WERI-Rb-1 (cell line): ENCODE data around the gene CAMK2B.

Source experiments
- DNase-seq: peaks from one replicate; pipeline ENCODE4 v3.0.0-alpha.2; 2020
- H3K27ac ChIP-seq: fragments of 250-450 bp; sonication (Bioruptor Pico); 2 replicates; pipeline ENCODE4 v1.5.1; 2020; ENCODE audit warnings: mild to moderate bottlenecking, moderate library complexity
- H3K27me3 ChIP-seq: fragments of 250-450 bp; sonication (Bioruptor Pico); 2 replicates; pipeline ENCODE4 v1.5.1; 2021; ENCODE audit warnings: mild to moderate bottlenecking, low read depth, moderate library complexity; ENCODE audit not compliant: insufficient read depth, severe bottlenecking
- H3K36me3 ChIP-seq: fragments of 250-450 bp; sonication (Bioruptor Pico); 2 replicates; pipeline ENCODE4 v1.5.1; 2020; ENCODE audit warnings: mild to moderate bottlenecking, moderate library complexity
- H3K4me3 ChIP-seq: 2 replicates; pipeline ENCODE4 v1.5.1; 2011; ENCODE audit warnings: low read depth, mild to moderate bottlenecking, control low read depth, low read length
- H3K9me3 ChIP-seq: fragments of 250-450 bp; sonication (Bioruptor Pico); 2 replicates; pipeline ENCODE4 v1.5.1; 2021; ENCODE audit warnings: mild to moderate bottlenecking, moderate library complexity; ENCODE audit not compliant: severe bottlenecking
- CTCF ChIP-seq: IDR thresholded peaks from 2 replicates; pipeline ENCODE4 v1.5.1; 2011; ENCODE audit warnings: low read depth, mild to moderate bottlenecking, control low read depth, inconsistent platforms, low read length

CAMK2B gene

GRCh38 chr7:44348300-44348699, 22.9 kb upstream of the CAMK2B start:
- no peak overlapping the region for H3K4me3 ChIP-seq
- H3K27me3 ChIP-seq: no peaks in the 10 kb centered on the region
- DNase-seq: peak; percentile 21
- H3K9me3 ChIP-seq: no peaks in the 10 kb centered on the region
- no peaks in the 10 kb centered on the region for H3K36me3 ChIP-seq
- peak; percentile 57 for TF ChIP-seq CTCF
- no peak overlapping the region for H3K27ac ChIP-seq

- H3K27ac ChIP-seq: no peak overlapping the region
- DNase-seq: no peak
- no peaks in the 10 kb centered on the region for H3K36me3 ChIP-seq
- no peak for TF ChIP-seq CTCF
- no peak overlapping the region for H3K4me3 ChIP-seq
- peaks cover 4% of the 10 kb centered on the region for H3K9me3 ChIP-seq
- H3K27me3 ChIP-seq: no peaks in the 10 kb centered on the region
These were observed 22.2 kb upstream of the CAMK2B start for GRCh38 chr7:44347546-44348114.

GRCh38 chr7:44346063-44346462, 20.7 kb upstream of the CAMK2B start:
- TF ChIP-seq CTCF: no peak
- no peak for DNase-seq
- Histone ChIP-seq H3K27me3 (no peaks in the 10 kb centered on the region), H3K27ac (no peak overlapping the region), H3K9me3 (peaks cover 4% of the 10 kb centered on the region), H3K4me3 (no peak overlapping the region), H3K36me3 (no peaks in the 10 kb centered on the region)

GRCh38 chr7:44341401-44341800, 16.0 kb upstream of the CAMK2B start:
- H3K9me3 ChIP-seq: peaks cover 4% of the 10 kb centered on the region
- H3K27me3 ChIP-seq: no peaks in the 10 kb centered on the region
- DNase-seq: no peak
- TF ChIP-seq CTCF: no peak
- H3K36me3 ChIP-seq: no peaks in the 10 kb centered on the region
- no peak overlapping the region for H3K27ac ChIP-seq
- no peak overlapping the region for H3K4me3 ChIP-seq

- no peak for DNase-seq
- Histone ChIP-seq H3K36me3 (no peaks in the 10 kb centered on the region), H3K4me3 (no peak overlapping the region), H3K27ac (no peak overlapping the region), H3K9me3 (peaks cover 4% of the 10 kb centered on the region), H3K27me3 (no peaks in the 10 kb centered on the region)
- no peak for TF ChIP-seq CTCF
These were observed 13.2 kb upstream of the CAMK2B start for GRCh38 chr7:44338600-44338999.

GRCh38 chr7:44336491-44336890, 11.1 kb upstream of the CAMK2B start:
- no peaks in the 10 kb centered on the region for H3K9me3 ChIP-seq
- no peaks in the 10 kb centered on the region for H3K36me3 ChIP-seq
- no peak overlapping the region for H3K27ac ChIP-seq
- no peaks in the 10 kb centered on the region for H3K27me3 ChIP-seq
- H3K4me3 ChIP-seq: no peak overlapping the region
- no peak for TF ChIP-seq CTCF
- no peak for DNase-seq
